ENCODE measurements around the gene EIF4G3. TPM values are rescaled to one million over a fixed set of nuclear protein-coding genes. Genes with fewer than 3 reads are reported as not detected.

Gene EIF4G3
- total RNA-seq, 1 experiment from 2014 or later = 86.8 TPM

DNA sequence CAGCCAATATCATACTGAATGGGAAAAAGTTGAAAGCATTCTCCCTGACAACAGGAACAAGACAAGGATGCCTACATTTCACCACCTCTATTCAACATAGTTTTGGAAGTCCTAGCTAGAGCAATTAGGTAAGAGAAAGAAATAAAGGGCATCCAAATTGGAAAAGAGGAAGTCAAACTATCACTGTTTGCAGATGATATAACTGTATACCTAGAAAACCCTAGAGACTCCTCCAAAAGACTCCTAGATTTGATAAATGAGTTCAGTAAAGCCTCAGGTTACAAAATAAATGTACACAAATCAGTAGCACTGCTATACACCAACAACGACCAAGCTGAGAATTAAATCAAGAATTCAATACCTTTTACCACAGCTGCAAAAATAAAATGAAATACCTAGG lies 218.3 kb downstream of the EIF4G3 start:
- POLR2A ChIA-PET (ENCODE audit: low non-redundant PET) = no interaction called here
- CTCF ChIA-PET = no interaction called here
- H3K4me3 ChIP-seq (ENCODE audit: low read depth, low read length, poor library complexity, severe bottlenecking) = no peak overlapping the region
- BruUV-seq (replicated peaks) = no TSS peak
- TF ChIP-seq EZH2 (IDR thresholded peaks at IDR 0.05; ENCODE audit: borderline replicate concordance, low read depth, low read length, poor library complexity, severe bottlenecking) (no peak), CTCF (conservative IDR thresholded peaks at IDR 0.05; ENCODE audit: low read depth, low read length) (no peak)
- DNase-seq (ENCODE audit: low spot score) = no peak
- no peaks in the 10 kb centered on the region for H3K9me3 ChIP-seq (ENCODE audit: low read depth, low read length, poor library complexity, severe bottlenecking)
- no peaks in the 10 kb centered on the region for H3K36me3 ChIP-seq (ENCODE audit: insufficient read depth, low read length, poor library complexity, severe bottlenecking)
- H3K27ac ChIP-seq (ENCODE audit: low read depth, low read length, poor library complexity, severe bottlenecking) = no peak overlapping the region
- no peaks in the 10 kb centered on the region for H3K27me3 ChIP-seq (replicated peaks; ENCODE audit: insufficient read depth, low read depth, low read length, poor library complexity)
- intact Hi-C loops (cut with micrococcal nuclease; ENCODE audit: unreplicated experiment) = no loop called here
- H3K4me1 ChIP-seq (ENCODE audit: insufficient read depth, low read length, poor library complexity, severe bottlenecking) = no peaks in the 10 kb centered on the region

DNA sequence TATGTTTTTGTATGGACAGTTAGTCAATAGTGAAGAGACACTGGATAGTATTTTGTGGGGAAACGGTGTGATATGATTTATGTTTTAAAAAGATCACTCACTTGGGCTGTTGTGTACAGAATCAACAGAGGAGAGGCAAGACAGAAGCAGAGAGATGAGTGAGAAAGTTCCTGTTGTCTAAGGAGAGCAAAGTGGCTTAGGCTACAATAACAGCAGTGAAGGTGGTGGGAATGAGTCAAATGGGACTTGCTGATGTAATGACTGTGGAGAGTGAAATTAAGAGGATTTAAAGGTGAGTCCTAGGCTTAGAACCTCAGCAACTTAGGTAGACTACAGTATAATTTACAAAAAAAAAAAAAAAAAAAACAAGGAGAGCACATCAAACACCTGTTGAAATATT lies 220.4 kb downstream of the EIF4G3 start:
- Histone ChIP-seq H3K36me3 (ENCODE audit: insufficient read depth, low read length, poor library complexity, severe bottlenecking) (no peaks in the 10 kb centered on the region), H3K4me1 (ENCODE audit: insufficient read depth, low read length, poor library complexity, severe bottlenecking) (no peaks in the 10 kb centered on the region), H3K27me3 (replicated peaks; ENCODE audit: insufficient read depth, low read depth, low read length, poor library complexity) (no peaks in the 10 kb centered on the region), H3K27ac (ENCODE audit: low read depth, low read length, poor library complexity, severe bottlenecking) (no peak overlapping the region), H3K4me3 (ENCODE audit: low read depth, low read length, poor library complexity, severe bottlenecking) (no peak overlapping the region), H3K9me3 (ENCODE audit: low read depth, low read length, poor library complexity, severe bottlenecking) (no peaks in the 10 kb centered on the region)
- no peak for DNase-seq (ENCODE audit: low spot score)
- POLR2A ChIA-PET (ENCODE audit: low non-redundant PET) = no interaction called here
- BruUV-seq (replicated peaks) = no TSS peak
- no peak for TF ChIP-seq CTCF (conservative IDR thresholded peaks at IDR 0.05; ENCODE audit: low read depth, low read length)
- no peak for TF ChIP-seq EZH2 (IDR thresholded peaks at IDR 0.05; ENCODE audit: borderline replicate concordance, low read depth, low read length, poor library complexity, severe bottlenecking)
- CTCF ChIA-PET = no interaction called here
- intact Hi-C loops (cut with micrococcal nuclease; ENCODE audit: unreplicated experiment) = no loop called here

- Histone ChIP-seq H3K4me3 (ENCODE audit: low read depth, low read length, poor library complexity, severe bottlenecking) (no peak overlapping the region), H3K9me3 (ENCODE audit: low read depth, low read length, poor library complexity, severe bottlenecking) (no peaks in the 10 kb centered on the region), H3K27me3 (replicated peaks; ENCODE audit: insufficient read depth, low read depth, low read length, poor library complexity) (no peaks in the 10 kb centered on the region), H3K27ac (ENCODE audit: low read depth, low read length, poor library complexity, severe bottlenecking) (no peak overlapping the region), H3K36me3 (ENCODE audit: insufficient read depth, low read length, poor library complexity, severe bottlenecking) (no peaks in the 10 kb centered on the region), H3K4me1 (ENCODE audit: insufficient read depth, low read length, poor library complexity, severe bottlenecking) (no peaks in the 10 kb centered on the region)
- TF ChIP-seq CTCF (conservative IDR thresholded peaks at IDR 0.05; ENCODE audit: low read depth, low read length) = no peak
- TF ChIP-seq EZH2 (IDR thresholded peaks at IDR 0.05; ENCODE audit: borderline replicate concordance, low read depth, low read length, poor library complexity, severe bottlenecking) = no peak
- CTCF ChIA-PET = no interaction called here
- no TSS peak for BruUV-seq (replicated peaks)
- POLR2A ChIA-PET (ENCODE audit: low non-redundant PET) = no interaction called here
- no peak for DNase-seq (ENCODE audit: low spot score)
- intact Hi-C loops (cut with micrococcal nuclease; ENCODE audit: unreplicated experiment) = no loop called here
Observed at GRCh38 chr1:20950679-20951078, 226.0 kb downstream of the EIF4G3 start.

All from A673 (cell line).